Gastrocnemius medialis (tissue), 4 donors: ENCODE data around the gene ZBTB17.

Experiments used
- CTCF ChIP-seq, 5 experiments: fragments of 450-650 bp in 3 of 5; fragments of 200-600 bp in 2 of 5; sonication (generic) in 2 of 5; IDR thresholded peaks in 4 of 5; conservative IDR thresholded peaks in 1 of 5; 1 replicate in 4 of 5; 2 replicates in 1 of 5; pipeline ENCODE4 v1.5.1; 2016 to 2019; ENCODE audit warnings: antibody characterized with exemption in 5 of 5, mild to moderate bottlenecking in 3 of 5, moderate library complexity in 3 of 5
- POLR2A ChIP-seq, 2 donors: fragments of 450-650 bp; IDR thresholded peaks; one replicate each; pipeline ENCODE4 v1.6.1; 2017; ENCODE audit warnings: antibody characterized with exemption in 2 of 2, mild to moderate bottlenecking in 2 of 2, moderate library complexity in 2 of 2

- TF ChIP-seq CTCF (IDR thresholded peaks at IDR 0.05 in 4 of 5, conservative IDR thresholded peaks at IDR 0.05 in 1 of 5): no peak
- no peak for TF ChIP-seq POLR2A (IDR thresholded peaks at IDR 0.05)
These were observed 45.8 kb upstream of the ZBTB17 start, which contains the start of gene CLCNKA for GRCh38 chr1:16021681-16022080.
